Ectodermal cell (in vitro differentiated cells): Measurements from ENCODE around the gene BMP8A.

Source experiments
- H3K27ac ChIP-seq: 2 replicates; pipeline ENCODE4 v1.7.0; 2013; ENCODE audit warnings: mild to moderate bottlenecking, low read depth, low read length; ENCODE audit not compliant: insufficient read depth, poor library complexity, severe bottlenecking
- H3K27me3 ChIP-seq: 2 replicates; pipeline ENCODE4 v1.7.0; 2013; ENCODE audit warnings: mild to moderate bottlenecking, low read length; ENCODE audit not compliant: insufficient read depth, control insufficient read depth, poor library complexity, severe bottlenecking
- H3K36me3 ChIP-seq: one replicate; pipeline ENCODE4 v1.7.0; 2013; ENCODE audit warnings: low read length; ENCODE audit not compliant: control insufficient read depth, insufficient read depth
- H3K4me1 ChIP-seq: one replicate; pipeline ENCODE4 v1.7.0; 2013; ENCODE audit warnings: low read length; ENCODE audit not compliant: control insufficient read depth, insufficient read depth
- H3K4me3 ChIP-seq: 2 replicates; pipeline ENCODE4 v1.7.0; 2013; ENCODE audit warnings: low read depth, low read length, control low read depth; ENCODE audit not compliant: insufficient read depth
- H3K9me3 ChIP-seq: 2 replicates; pipeline ENCODE4 v1.7.0; 2013; ENCODE audit warnings: mild to moderate bottlenecking, low read length, moderate library complexity; ENCODE audit not compliant: control insufficient read depth
- WGBS, 2 experiments: methylation state at CpG; one replicate each; pipeline ENCODE4 v1.1.7; 2013; ENCODE audit warnings: missing lambda C conversion rate in 2 of 2; 5-methylcytosine and 5-hydroxymethylcytosine counted together

The BMP8A gene

GRCh38 chr1:39569034-39569433, 77.6 kb downstream of the BMP8A start:
- Histone ChIP-seq H3K27me3 (no peaks in the 10 kb centered on the region), H3K4me3 (no peak overlapping the region), H3K36me3 (peaks cover 76% of the 10 kb centered on the region), H3K9me3 (no peaks in the 10 kb centered on the region), H3K4me1 (peaks cover 8% of the 10 kb centered on the region), H3K27ac (no peak overlapping the region)
- 90 to 98% methylated on average over 4 of the region's 4 CpGs for WGBS, 2 experiments

GRCh38 chr1:39570477-39571177, 79.2 kb downstream of the BMP8A start:
- 97 to 98% methylated on average over 11 of the region's 11 CpGs for WGBS, 2 experiments
- Histone ChIP-seq H3K27ac (no peak overlapping the region), H3K9me3 (no peaks in the 10 kb centered on the region), H3K4me3 (no peak overlapping the region), H3K4me1 (peaks cover 18% of the 10 kb centered on the region), H3K27me3 (no peaks in the 10 kb centered on the region), H3K36me3 (peaks cover 62% of the 10 kb centered on the region)

DNA sequence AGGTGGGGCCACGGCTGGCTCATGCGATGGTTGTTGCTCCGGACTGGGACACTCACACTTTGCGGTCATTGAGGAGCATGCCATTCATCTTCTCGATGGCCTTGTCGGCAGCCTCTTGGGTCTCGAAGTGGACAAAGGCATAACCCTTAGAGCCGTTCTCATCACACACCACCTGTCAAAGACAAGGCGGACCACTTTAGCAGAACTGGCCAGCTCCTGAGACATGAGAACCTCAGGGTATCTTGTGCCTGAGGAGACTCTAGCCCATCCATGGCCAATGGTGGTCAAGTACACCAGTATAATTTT, 79.7 kb downstream of the BMP8A start:
- peaks cover 57% of the 10 kb centered on the region for H3K36me3 ChIP-seq
- H3K4me3 ChIP-seq: no peak overlapping the region
- H3K4me1 ChIP-seq: peaks cover 18% of the 10 kb centered on the region
- H3K27ac ChIP-seq: no peak overlapping the region
- WGBS, 2 experiments: 92 to 97% methylated on average over 9 of the region's 9 CpGs
- H3K9me3 ChIP-seq: no peaks in the 10 kb centered on the region
- H3K27me3 ChIP-seq: no peaks in the 10 kb centered on the region

DNA sequence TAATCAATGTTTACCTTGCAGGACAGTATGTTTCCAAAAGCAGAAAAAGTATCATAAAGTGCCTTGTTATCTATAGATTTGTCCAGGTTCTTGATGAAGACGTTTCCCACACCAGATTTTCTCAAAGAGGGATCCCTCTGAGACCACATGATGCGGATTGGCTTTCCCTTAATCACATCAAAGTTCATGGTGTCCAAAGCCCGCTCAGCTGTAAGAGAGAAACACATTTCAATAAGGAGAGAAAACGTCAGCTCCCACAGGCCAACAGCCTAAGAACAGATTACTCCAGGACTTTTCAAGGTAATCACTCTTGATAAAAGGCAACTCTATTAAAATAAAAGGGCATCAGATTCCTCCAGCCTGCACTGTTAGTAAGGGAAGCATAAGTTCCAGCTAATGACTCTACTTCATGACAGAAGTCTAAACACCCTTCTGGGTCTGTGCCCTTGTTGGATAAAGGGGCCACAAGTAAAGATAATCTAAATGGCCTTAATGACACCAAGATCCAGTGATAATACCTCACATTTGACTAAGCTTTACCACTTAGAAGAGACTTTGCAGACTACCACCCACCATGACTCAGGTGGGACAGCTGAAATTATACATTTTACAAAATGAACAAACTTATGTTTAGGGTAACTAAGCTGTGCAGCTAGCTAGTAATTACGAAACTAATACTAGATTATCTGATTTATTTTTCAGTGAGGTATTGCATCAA, 81.1 kb downstream of the BMP8A start:
- no peak overlapping the region for H3K4me3 ChIP-seq
- H3K27ac ChIP-seq: no peak overlapping the region
- H3K9me3 ChIP-seq: no peaks in the 10 kb centered on the region
- WGBS, 2 experiments: 91 to 97% methylated on average over 4 to 5 of the region's 5 CpGs
- peaks cover 18% of the 10 kb centered on the region for H3K4me1 ChIP-seq
- H3K27me3 ChIP-seq: no peaks in the 10 kb centered on the region
- peaks cover 45% of the 10 kb centered on the region for H3K36me3 ChIP-seq

GRCh38 chr1:39573097-39573465, 81.6 kb downstream of the BMP8A start:
- Histone ChIP-seq H3K4me1 (peaks cover 18% of the 10 kb centered on the region), H3K4me3 (no peak overlapping the region), H3K36me3 (peaks cover 39% of the 10 kb centered on the region), H3K27ac (no peak overlapping the region), H3K9me3 (no peaks in the 10 kb centered on the region), H3K27me3 (no peaks in the 10 kb centered on the region)
- whole genome bisulfite sequencing, 2 experiments: 95 to 96% methylated on average over 1 of the region's 1 CpG

DNA sequence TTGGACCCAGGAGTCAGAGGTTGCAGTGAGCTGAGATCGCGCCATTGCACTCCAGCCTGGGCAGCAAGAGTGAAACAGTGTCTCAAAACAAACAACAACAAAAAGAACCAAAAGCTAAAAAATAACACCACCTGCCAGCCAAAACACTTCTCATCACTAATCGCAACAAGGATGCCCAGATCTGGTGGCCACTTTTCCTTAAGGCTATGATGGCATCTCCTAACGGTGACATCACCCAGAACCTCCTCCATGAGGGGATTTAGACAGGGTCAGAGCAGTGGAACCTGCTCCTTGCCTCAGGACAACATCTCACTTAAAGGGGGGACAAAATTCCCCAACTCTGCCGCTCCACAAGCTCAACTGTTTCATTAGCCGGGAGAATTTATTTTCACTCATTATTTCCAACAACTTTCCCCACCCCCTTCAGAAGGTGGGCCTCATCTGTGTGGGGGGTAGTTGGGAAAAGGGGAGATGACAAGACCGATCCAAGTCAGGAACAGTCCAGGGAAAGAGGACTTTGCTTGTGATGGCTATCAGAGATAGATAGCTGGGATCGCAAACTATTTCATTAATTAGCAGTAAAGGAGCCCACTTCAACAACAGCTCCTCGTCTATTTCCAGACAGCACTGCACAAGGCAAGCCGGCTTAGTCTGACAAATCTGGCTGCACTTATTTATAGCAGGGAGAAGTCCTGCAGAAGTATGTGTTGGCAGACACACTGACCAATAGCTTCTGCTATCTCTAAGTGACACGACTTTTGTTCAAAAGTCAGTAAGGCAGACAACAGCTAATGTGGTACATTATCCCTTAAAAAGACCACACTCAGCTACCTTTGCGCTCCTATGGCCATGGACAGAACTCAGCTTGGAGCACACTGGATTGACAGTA, 82.5 kb downstream of the BMP8A start:
- peak overlapping the region; percentile 79 for H3K4me3 ChIP-seq
- H3K27me3 ChIP-seq: no peaks in the 10 kb centered on the region
- peaks cover 32% of the 10 kb centered on the region for H3K36me3 ChIP-seq
- WGBS, 2 experiments: 84 to 87% methylated on average over 11 to 12 of the region's 12 CpGs
- H3K4me1 ChIP-seq: peaks cover 18% of the 10 kb centered on the region
- H3K9me3 ChIP-seq: no peaks in the 10 kb centered on the region
- no peak overlapping the region for H3K27ac ChIP-seq

DNA sequence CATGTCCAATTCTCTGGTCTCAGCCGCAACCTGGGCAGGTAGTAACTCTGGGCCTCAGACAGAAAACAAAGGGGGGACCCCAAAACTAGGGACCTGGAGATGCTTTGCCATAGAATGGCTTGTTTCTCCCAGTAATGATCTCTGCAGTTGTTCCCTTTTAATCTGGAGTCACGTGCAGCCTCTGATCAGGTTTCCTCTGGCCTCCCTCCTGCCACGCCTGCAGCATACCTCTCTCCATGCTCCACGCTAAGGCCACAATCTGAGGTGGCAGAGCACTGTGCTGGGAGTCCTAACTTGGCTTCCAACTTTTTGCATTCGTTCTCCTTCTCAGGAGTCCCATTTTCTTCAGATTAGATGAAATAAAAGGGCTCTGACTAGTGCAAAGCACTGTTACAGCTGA, 83.2 kb downstream of the BMP8A start:
- Histone ChIP-seq H3K27me3 (no peaks in the 10 kb centered on the region), H3K9me3 (no peaks in the 10 kb centered on the region), H3K4me3 (peak overlapping the region; percentile 79), H3K36me3 (peaks cover 25% of the 10 kb centered on the region), H3K27ac (no peak overlapping the region), H3K4me1 (peaks cover 18% of the 10 kb centered on the region)
- WGBS, 2 experiments: 49 to 50% methylated on average over 4 to 5 of the region's 5 CpGs
